Heart left ventricle (tissue), 13 donors: Measurements from ENCODE around the gene MCC.

ENCODE experiments used
- POLR2A ChIP-seq, 2 donors: fragments of 450-650 bp; IDR thresholded peaks; one replicate each; pipeline ENCODE4 v1.6.1; 2017; ENCODE audit warnings: antibody characterized with exemption in 2 of 2, mild to moderate bottlenecking in 2 of 2, moderate library complexity in 2 of 2
- TF ChIP-seq, protein P1 (sequence below), 12 donors: fragments of 200-600 bp; sonication (generic) in 4 of 12; IDR thresholded peaks; one replicate each; pipeline versions ENCODE4 v1.5.0 to v1.8.0; 2018 to 2022; ENCODE audit warnings: antibody characterized with exemption in 12 of 12, mild to moderate bottlenecking in 5 of 12
- donor health status: ischemic (EF 13 %, LVEDD 7.1; RV severe dilation, severe dysfunction).
- donor health status: DM: no; HTN: yes; CAD: no.
- donor health status: DM: no; HTN: no; CAD: no.
- donor health status: ischemic (EF 25% LVEDD 6.9; RV normal size, moderate dysfunction).
- donor health status: ischemic (EF 25% LVEDD 5.7; RV mildly dilated, moderate dysfunction).
- donor health status: ischemic (EF 35%, LVEDD 5.7; RV mildly dilated, moderate dysfunction).
- donor health status: nonischemic (EF 11% LVEDD 7.7; RV severe dilation, severe dysfunction).
- donor health status: DM: yes; HTN: yes; CAD: no.
- donor health status: PGD.
- donor health status: ischemic (EF 29% LVEDD 5.4; RV normal size, mild dysfunction).
- donor health status: nonischemic (EF 23%, LVEDD 6.1; RV moderate dilation, normal function).

DNA sequence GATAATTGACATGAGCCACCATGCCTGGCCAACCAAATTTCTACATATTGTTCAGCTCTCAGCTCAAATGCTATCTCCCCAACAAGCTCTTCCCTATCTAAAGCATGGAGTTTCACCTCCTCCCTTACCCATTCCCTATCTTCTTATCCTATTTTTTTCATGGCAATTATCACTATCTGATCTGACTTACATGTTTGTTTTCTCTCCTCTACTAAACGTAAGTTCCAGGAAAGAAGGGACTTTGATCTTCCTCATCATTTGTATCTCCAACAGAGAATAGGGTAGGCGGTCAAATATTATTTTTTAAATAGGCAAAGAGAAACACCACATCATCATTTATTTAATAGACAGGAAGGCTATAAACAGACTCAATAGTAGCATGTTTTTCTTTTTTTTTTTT, 381.4 kb downstream of the MCC start:
- TF ChIP-seq POLR2A (IDR thresholded peaks at IDR 0.05), result no peak
- TF ChIP-seq, protein P1, sequence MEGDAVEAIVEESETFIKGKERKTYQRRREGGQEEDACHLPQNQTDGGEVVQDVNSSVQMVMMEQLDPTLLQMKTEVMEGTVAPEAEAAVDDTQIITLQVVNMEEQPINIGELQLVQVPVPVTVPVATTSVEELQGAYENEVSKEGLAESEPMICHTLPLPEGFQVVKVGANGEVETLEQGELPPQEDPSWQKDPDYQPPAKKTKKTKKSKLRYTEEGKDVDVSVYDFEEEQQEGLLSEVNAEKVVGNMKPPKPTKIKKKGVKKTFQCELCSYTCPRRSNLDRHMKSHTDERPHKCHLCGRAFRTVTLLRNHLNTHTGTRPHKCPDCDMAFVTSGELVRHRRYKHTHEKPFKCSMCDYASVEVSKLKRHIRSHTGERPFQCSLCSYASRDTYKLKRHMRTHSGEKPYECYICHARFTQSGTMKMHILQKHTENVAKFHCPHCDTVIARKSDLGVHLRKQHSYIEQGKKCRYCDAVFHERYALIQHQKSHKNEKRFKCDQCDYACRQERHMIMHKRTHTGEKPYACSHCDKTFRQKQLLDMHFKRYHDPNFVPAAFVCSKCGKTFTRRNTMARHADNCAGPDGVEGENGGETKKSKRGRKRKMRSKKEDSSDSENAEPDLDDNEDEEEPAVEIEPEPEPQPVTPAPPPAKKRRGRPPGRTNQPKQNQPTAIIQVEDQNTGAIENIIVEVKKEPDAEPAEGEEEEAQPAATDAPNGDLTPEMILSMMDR (IDR thresholded peaks at IDR 0.05), result no peak
